Activated naive CD4-positive, alpha-beta T cell treated with anti-CD3 and anti-CD28 coated beads, Interleukin-2, amount 50 U/mL, for 72 hours (primary cell): Measurements from ENCODE around the gene XPNPEP2. TPM values are rescaled to one million over a fixed set of nuclear protein-coding genes. Genes with fewer than 3 reads are reported as not detected.

Experiments used
- ATAC-seq, 2 donors: fragments of 150-1000 bp; cut with Tn5 transposase; 2 replicates each; pipeline ENCODE4 v1.10.0; 2021; ENCODE audit warnings: mild to moderate bottlenecking in 2 of 2, moderate library complexity in 2 of 2
- DNase-seq, 2 donors: peaks; one replicate each; pipeline ENCODE4 v3.0.0; 2021 to 2022; ENCODE audit warnings: low spot score in 2 of 2
- H3K27ac Mint-ChIP-seq, 2 donors: one replicate each; pipeline ENCODE4 v1.8.0; 2022; ENCODE audit warnings: mild to moderate bottlenecking in 2 of 2, mixed read lengths in 2 of 2
- H3K36me3 Mint-ChIP-seq, 2 donors: one replicate each; pipeline ENCODE4 v1.8.0; 2022; ENCODE audit warnings: mixed read lengths in 2 of 2
- H3K9me3 Mint-ChIP-seq, 2 donors: one replicate each; pipeline ENCODE4 v1.8.0; 2022; ENCODE audit warnings: mixed read lengths in 2 of 2
- total RNA-seq, 2 donors: library from RNA; stranded (reverse); gene quantifications; one replicate each; pipeline ENCODE4 v1.2.3, GENCODE V29; 2022

Gene XPNPEP2
- total RNA-seq, 2 donors from 2014 or later: 0.21 TPM; not detected in 1

DNA sequence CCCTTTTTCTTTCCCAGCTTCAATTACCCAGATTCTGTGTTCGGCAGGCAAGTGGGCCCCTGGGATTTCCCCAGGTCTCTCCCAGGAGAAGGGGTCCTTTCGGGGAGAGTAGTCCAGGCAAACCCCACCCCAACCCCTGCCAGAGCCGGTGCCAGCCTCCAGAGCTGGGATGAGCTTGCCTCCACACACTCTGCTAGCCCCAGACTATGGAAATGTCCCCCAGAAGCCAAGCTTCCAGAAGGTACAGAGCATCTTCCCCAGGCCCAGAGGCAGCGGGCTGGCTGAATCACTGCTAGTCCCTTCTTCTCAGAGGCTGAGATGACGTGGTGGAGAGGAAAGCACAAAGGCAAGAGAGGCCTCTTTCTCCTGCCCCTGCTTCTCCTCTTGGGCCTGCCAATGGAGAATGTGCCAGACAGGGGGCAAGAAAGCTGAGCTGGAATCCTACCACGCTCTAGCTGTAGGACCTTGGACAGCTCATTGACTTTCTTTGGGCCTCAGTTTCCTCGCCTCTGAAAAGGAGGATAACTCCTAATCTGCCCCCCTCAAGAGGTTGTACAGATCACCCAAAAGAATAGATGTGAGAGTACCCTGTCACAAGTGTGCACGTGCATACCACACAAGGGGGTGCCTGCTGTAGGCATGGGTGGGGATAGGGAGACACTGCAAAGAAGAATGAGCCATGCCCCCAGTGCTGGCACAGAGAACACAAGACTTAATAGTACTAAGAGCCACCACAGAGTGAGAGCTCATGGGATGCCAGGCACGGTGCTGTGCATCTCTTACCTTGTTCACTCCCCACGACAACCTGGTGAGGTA is 43.1 kb downstream of the XPNPEP2 start:
- peak; percentile 23 to 37 for ATAC-seq
- H3K9me3 Mint-ChIP-seq: no peaks in the 10 kb centered on the region

GRCh38 chrX:129782706-129783105 is 43.9 kb downstream of the XPNPEP2 start:
- DNase-seq (no peak), ATAC-seq (no peak)
- H3K27ac Mint-ChIP-seq: peak overlapping the region; percentile 39 to 94
- peaks cover 34 to 44% of the 10 kb centered on the region in 2 donors for H3K36me3 Mint-ChIP-seq
- H3K9me3 Mint-ChIP-seq: no peaks in the 10 kb centered on the region

More for the DNA sequence above, 43.1 kb downstream of the XPNPEP2 start:
- DNase-seq: no peak
- peak overlapping the region; percentile 60 to 94 for H3K27ac Mint-ChIP-seq
- peaks cover 34 to 44% of the 10 kb centered on the region in 2 donors for H3K36me3 Mint-ChIP-seq

- DNase-seq: no peak
- Mint-ChIP-seq H3K36me3 (peaks cover 34 to 44% of the 10 kb centered on the region in 2 donors), H3K9me3 (no peaks in the 10 kb centered on the region)
Measured at GRCh38 chrX:129783291-129783713, 44.5 kb downstream of the XPNPEP2 start.

GRCh38 chrX:129784371-129784770 is 45.6 kb downstream of the XPNPEP2 start:
- Mint-ChIP-seq H3K9me3 (no peaks in the 10 kb centered on the region), H3K36me3 (peaks cover 27 to 43% of the 10 kb centered on the region in 2 donors), H3K27ac (peak overlapping the region; percentile 50 to 94)
- ATAC-seq (no peak), DNase-seq (no peak)

More at GRCh38 chrX:129783291-129783713, 44.5 kb downstream of the XPNPEP2 start:
- H3K27ac Mint-ChIP-seq: peak overlapping the region; percentile 39 to 94
- peak in 1 of 2 donors; percentile 1 for ATAC-seq

DNA sequence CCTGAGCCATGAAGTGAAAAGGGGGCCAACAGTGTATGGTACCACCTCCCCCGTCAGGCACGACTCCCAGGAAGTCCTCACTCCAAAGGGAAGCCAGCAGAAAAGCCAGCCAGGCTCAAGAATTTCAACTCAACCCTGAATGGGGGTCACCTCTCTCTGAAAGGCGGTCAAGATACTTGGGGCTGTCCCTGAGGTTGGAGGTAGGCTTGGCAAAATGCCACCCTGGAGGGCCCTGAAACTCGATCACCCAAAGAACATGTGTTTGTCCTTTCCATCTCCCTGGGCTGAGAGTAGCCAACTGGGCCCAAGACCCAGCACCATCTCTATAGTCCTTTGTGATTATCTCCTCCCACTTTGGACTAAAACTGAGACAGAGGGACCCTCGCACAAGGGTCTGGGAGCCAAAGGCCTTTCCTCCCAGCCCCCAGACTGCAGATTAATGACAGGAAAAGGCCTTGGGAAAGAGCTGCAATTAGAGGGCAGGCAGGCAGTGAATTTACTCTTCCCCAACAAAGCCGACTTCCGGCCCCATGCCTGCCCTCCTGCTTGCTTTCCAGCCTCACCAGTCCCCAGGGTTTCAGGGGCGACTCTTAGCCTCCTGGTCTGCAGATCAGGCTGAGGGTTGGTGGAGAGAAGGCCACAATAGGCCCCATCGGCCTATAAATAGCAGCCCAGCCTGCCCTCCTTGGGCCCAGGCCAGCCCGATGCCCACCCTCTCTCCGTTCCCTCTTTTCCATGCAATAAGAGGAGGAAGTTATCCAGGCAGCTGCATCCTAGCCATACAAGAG is 46.6 kb downstream of the XPNPEP2 start:
- DNase-seq (no peak), ATAC-seq (no peak)
- H3K36me3 Mint-ChIP-seq: peaks cover 19 to 35% of the 10 kb centered on the region in 2 donors
- H3K9me3 Mint-ChIP-seq: no peaks in the 10 kb centered on the region
- peak overlapping the region; percentile 76 to 95 for H3K27ac Mint-ChIP-seq

DNA sequence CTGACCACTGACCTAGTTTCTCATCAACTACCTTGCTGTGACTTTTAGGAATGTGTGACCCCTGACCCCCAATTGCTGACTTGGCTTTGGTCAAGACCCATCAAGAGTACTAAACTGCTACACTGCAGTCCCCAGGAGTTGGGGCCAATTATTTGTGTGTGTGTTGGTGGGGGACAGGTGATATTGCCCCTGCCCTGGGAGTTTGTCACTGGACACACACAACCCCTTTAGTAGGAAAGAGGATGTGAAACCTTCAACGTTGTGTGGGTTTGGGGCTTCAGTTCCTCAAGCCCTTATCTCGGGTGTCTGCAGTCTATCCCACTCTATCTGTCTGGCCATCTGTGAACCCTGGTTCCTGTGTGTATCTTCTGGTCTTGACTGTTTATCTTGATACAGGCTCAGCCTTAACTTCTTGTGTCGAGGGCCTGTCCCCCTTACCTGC is 47.5 kb downstream of the XPNPEP2 start:
- Mint-ChIP-seq H3K27ac (peak overlapping the region; percentile 76 to 82), H3K36me3 (peaks cover 19 to 35% of the 10 kb centered on the region in 2 donors), H3K9me3 (no peaks in the 10 kb centered on the region)
- DNase-seq: no peak
- ATAC-seq: no peak

GRCh38 chrX:129787336-129788055 is 48.7 kb downstream of the XPNPEP2 start:
- H3K36me3 Mint-ChIP-seq: peaks cover 12 to 27% of the 10 kb centered on the region in 2 donors
- no peak for DNase-seq
- ATAC-seq: no peak
- peak overlapping the region in 1 of 2 donors; percentile 81 for H3K27ac Mint-ChIP-seq
- no peaks in the 10 kb centered on the region for H3K9me3 Mint-ChIP-seq

DNA sequence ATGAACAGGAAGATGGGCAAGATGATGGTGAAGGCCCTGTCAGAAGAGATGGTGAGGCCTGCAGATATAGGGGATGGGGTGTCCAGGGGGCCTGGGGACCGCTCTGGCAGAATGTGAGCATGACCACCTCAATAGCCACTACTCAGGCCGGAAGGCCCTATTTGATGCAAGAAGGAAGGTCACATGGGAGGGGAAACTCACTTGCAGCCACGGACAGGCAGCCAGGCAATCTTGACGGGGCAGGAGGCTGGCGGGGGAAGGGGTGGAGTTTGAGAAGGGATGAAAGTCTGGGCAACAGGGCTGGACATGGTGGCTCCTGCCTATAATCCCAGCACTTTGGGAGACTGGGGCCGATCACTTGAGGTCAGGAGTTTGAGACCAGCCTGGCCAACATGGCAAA is 49.7 kb downstream of the XPNPEP2 start:
- DNase-seq: no peak
- Mint-ChIP-seq H3K9me3 (no peaks in the 10 kb centered on the region), H3K27ac (peak overlapping the region in 1 of 2 donors; percentile 39), H3K36me3 (peaks cover 2 to 17% of the 10 kb centered on the region in 2 donors)
- no peak for ATAC-seq

DNA sequence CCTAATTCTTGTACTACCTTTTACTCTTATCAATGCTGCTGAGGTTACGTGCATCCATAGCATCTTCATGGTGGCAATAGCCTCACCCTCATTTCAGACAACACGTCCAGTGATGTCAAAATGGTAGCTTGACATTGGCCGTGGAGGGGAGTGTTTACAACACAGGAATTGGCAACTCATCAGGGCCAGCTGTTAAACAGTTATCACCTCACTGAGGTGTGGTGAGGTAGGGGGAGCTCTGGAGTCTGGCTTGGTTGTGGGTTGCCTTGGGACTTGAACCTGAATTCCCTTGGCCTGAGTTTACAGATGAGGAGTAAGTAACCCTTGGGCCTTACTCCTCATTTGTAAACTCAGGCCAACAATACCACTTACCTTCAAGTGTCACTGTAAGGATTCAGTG is 51.4 kb downstream of the XPNPEP2 start:
- DNase-seq (no peak), ATAC-seq (no peak)
- Mint-ChIP-seq H3K27ac (no peak overlapping the region), H3K36me3 (peaks cover 0 to 7% of the 10 kb centered on the region in 2 donors), H3K9me3 (no peaks in the 10 kb centered on the region)

DNA sequence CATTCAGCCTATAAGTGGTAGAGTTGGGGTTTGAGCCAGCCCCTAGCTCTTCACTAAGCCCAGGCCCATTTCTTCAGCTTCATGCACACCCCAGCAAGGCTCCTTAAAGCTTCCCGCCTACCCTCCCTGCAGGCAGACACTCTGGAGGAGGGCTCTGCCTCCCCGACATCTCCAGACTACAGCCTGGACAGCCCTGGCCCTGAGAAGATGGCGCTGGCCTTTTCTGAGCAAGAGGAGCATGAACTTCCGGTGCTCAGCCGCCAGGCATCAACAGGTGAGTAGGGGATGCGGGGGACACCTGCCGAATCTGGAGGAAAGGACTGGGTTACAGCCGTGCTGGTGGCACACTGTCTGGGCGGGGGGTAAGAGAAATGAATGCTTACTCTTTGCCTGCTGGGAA is 52.0 kb downstream of the XPNPEP2 start:
- Mint-ChIP-seq H3K36me3 (peaks cover 0 to under 1% of the 10 kb centered on the region in 2 donors), H3K9me3 (no peaks in the 10 kb centered on the region), H3K27ac (no peak overlapping the region)
- no peak for DNase-seq
- no peak for ATAC-seq

DNA sequence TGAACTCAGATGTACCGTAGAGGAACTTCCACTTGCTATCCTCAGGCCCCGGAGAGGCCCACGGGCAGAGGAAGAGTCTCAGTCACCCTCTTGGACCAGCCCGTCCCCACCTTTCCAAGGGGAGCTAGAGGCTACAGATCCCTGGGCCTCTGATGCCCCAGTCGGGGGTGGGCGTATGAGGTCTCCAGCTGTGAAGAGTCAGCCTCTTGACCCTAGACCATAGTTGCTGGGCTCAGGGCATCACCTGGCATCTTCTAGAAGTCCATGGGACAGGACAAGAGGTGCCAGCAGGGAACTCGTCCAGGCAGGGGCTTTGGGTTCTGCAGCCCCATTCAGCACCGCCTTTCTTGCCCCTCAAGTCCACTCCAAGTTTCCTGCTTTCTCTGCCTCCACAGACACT is 52.6 kb downstream of the XPNPEP2 start:
- Mint-ChIP-seq H3K9me3 (no peaks in the 10 kb centered on the region), H3K36me3 (no peaks in the 10 kb centered on the region), H3K27ac (no peak overlapping the region)
- DNase-seq (no peak), ATAC-seq (no peak)

GRCh38 chrX:129791961-129792570 is 53.3 kb downstream of the XPNPEP2 start:
- peak overlapping the region in 1 of 2 donors; percentile 55 for H3K27ac Mint-ChIP-seq
- ATAC-seq (no peak), DNase-seq (no peak)
- H3K36me3 Mint-ChIP-seq: no peaks in the 10 kb centered on the region
- H3K9me3 Mint-ChIP-seq: no peaks in the 10 kb centered on the region

DNA sequence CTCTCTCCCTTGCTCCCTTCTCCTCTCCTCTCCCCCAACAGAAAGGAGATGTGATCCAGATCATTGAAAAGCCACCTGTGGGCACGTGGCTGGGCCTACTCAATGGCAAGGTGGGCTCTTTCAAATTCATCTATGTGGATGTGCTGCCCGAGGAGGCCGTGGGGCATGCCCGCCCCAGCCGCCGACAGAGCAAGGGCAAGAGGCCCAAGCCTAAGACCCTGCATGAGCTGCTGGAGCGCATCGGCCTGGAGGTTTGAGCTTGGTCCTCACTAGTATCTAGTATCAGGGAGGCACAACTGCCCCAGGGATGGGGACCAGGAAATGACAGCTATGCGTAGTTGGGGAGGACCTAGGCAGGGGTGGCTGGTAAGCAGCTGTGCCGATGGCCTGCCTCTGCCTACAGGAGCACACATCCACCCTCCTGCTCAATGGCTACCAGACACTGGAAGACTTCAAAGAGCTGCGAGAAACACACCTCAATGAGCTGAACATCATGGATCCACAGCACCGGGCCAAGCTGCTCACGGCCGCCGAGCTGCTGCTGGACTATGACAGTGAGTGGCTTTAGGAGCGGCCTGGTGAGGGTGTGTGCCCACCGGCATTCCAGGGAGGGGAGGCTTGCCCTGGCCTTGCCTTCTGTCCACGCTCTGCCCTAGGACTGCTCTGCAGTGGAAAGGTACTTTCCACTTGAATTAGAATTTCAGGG is 54.0 kb downstream of the XPNPEP2 start:
- Mint-ChIP-seq H3K9me3 (no peaks in the 10 kb centered on the region), H3K27ac (peak overlapping the region in 1 of 2 donors; percentile 22), H3K36me3 (no peaks in the 10 kb centered on the region)
- DNase-seq: no peak
- ATAC-seq: no peak

- H3K9me3 Mint-ChIP-seq: no peaks in the 10 kb centered on the region
- H3K36me3 Mint-ChIP-seq: no peaks in the 10 kb centered on the region
- ATAC-seq: no peak
- peak overlapping the region in 1 of 2 donors; percentile 68 for H3K27ac Mint-ChIP-seq
- no peak for DNase-seq
Measured at GRCh38 chrX:129793604-129794191, 54.9 kb downstream of the XPNPEP2 start.

GRCh38 chrX:129795584-129795983 is 56.8 kb downstream of the XPNPEP2 start:
- H3K9me3 Mint-ChIP-seq: no peaks in the 10 kb centered on the region
- peak overlapping the region in 1 of 2 donors; percentile 68 for H3K27ac Mint-ChIP-seq
- peaks cover 0 to 6% of the 10 kb centered on the region in 2 donors for H3K36me3 Mint-ChIP-seq
- ATAC-seq (no peak), DNase-seq (no peak)
